Adrenal gland (tissue), 12 donors: ENCODE results near the gene REG3A. TPM values are rescaled to one million over a fixed set of nuclear protein-coding genes. Genes with fewer than 3 reads are reported as not detected.

Experiments used
- DNase-seq, 7 donors: peaks; one replicate each; pipeline ENCODE4 v3.0.0-alpha.2; 2019 to 2020
- H3K27ac ChIP-seq, 5 donors: fragments of 200-600 bp; sonication (generic) in 4 of 5; 1 replicate in 3 of 5; 2 replicates in 2 of 5; pipeline versions ENCODE4 v1.5.1 to v1.8.0; 2016 to 2020; ENCODE audit warnings: mild to moderate bottlenecking in 1 of 5
- H3K27me3 ChIP-seq: fragments of 200-600 bp; 2 replicates; pipeline ENCODE4 v1.8.0; 2021
- H3K36me3 ChIP-seq, 2 donors: fragments of 200-600 bp; replicated peaks in 1 of 2; 1 replicate in 1 of 2; 2 replicates in 1 of 2; pipeline versions ENCODE4 v1.5.1 to v1.8.0; 2018 to 2022
- H3K4me1 ChIP-seq, 2 donors: fragments of 200-600 bp; replicated peaks in 1 of 2; 1 replicate in 1 of 2; 2 replicates in 1 of 2; pipeline versions ENCODE4 v1.5.1 to v1.8.0; 2018 to 2021
- H3K4me3 ChIP-seq, 4 donors: fragments of 200-600 bp; sonication (generic) in 3 of 4; one replicate each; pipeline ENCODE4 v1.5.1; 2016 to 2018
- H3K9me3 ChIP-seq, 3 donors: fragments of 200-600 bp; sonication (generic) in 1 of 3; replicated peaks in 1 of 3; 1 replicate in 2 of 3; 2 replicates in 1 of 3; pipeline versions ENCODE4 v1.5.1 to v1.8.0; 2016 to 2021
- POLR2A ChIP-seq, 2 donors: fragments of 450-650 bp; IDR thresholded peaks; one replicate each; pipeline ENCODE4 v1.6.1; 2017; ENCODE audit warnings: antibody characterized with exemption in 2 of 2, mild to moderate bottlenecking in 2 of 2, moderate library complexity in 1 of 2
- WGBS, 4 donors: extraction: QIAGEN DNeasy Blood & Tissue Kit in 2 of 4; methylation state at CpG; one replicate each; pipeline versions ENCODE4 v1.1.5 to v1.1.7; 2013 to 2017; 5-methylcytosine and 5-hydroxymethylcytosine counted together
- intact Hi-C, 2 donors: fragments of 100-400 bp; cut with DNase I; formaldehyde crosslinking; loops; one replicate each; pipeline versions ENCODE4 v1.14.1 to v1.15.0; 2022 to 2023
- polyA plus RNA-seq, 3 donors: library from polyadenylated mRNA; stranded (reverse); fragments of 200-250 nt in 2 of 3; fragments of 350-450 nt in 1 of 3; fragmentation: Illumina TruSeq in 1 of 3; extraction: RNeasy Lipid Tissue Mini Kit (QIAGEN cat#74804) in 1 of 3; gene quantifications; one replicate each; pipeline ENCODE4 v1.2.3, GENCODE V29; 2013 to 2014
- total RNA-seq, 9 donors: library from RNA; depleted of rRNA in 4 of 9; stranded (reverse); fragments of >200 nt in 4 of 9; fragments of 120-200 nt in 1 of 9; fragmentation: NEBNext Ultra II Directional in 1 of 9; extraction: Animal tissue kit (Norgen Biotek cat#: 25700) in 1 of 9; gene quantifications; one replicate each; pipeline versions ENCODE4 v1.1.0 to v1.2.4, GENCODE V29; 2013 to 2023
- TF ChIP-seq, protein P1 (sequence below), 6 experiments: fragments of 450-650 bp in 4 of 6; fragments of 200-600 bp in 2 of 6; sonication (generic) in 1 of 6; IDR thresholded peaks; 1 replicate in 5 of 6; 2 replicates in 1 of 6; pipeline versions ENCODE4 v1.5.1 to v1.8.0; 2016 to 2021; ENCODE audit warnings: antibody characterized with exemption in 6 of 6, mild to moderate bottlenecking in 2 of 6, moderate library complexity in 1 of 6
- donor health status: healthy with polysubstance abuse.
- donor health status: Bipolar disorder and iron deficiency.
- donor health status: DM: yes; HTN: yes; CAD: no.
- donor health status: DM: no; HTN: no; CAD: no.
- donor health status: DM: no; HTN: no; CAD: no.
- donor health status: DM: yes; HTN: yes; CAD: no.

Gene REG3A
- total and polyA plus RNA-seq, 12 donors = 0.53 to 86.7 (median 1.7) TPM; not detected in 3

DNA sequence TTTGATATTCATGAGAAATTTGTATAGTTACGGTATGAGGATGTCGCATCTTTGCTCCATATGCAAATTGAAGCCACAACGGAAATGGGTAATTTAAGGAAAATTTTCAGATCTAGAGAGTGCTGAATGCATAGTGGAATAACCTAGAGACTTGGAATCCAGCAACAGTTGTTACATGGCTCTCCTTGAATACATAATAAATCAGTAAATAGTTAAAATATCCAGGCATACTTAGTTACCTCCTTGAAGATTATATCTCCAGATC, 33.9 kb downstream of the REG3A start:
- Histone ChIP-seq H3K4me3 (no peak overlapping the region), H3K9me3 (no peaks in the 10 kb centered on the region), H3K36me3 (no peaks in the 10 kb centered on the region), H3K27me3 (no peaks in the 10 kb centered on the region), H3K4me1 (no peaks in the 10 kb centered on the region), H3K27ac (no peak overlapping the region)
- TF ChIP-seq POLR2A (IDR thresholded peaks at IDR 0.05) = no peak
- TF ChIP-seq, protein P1, sequence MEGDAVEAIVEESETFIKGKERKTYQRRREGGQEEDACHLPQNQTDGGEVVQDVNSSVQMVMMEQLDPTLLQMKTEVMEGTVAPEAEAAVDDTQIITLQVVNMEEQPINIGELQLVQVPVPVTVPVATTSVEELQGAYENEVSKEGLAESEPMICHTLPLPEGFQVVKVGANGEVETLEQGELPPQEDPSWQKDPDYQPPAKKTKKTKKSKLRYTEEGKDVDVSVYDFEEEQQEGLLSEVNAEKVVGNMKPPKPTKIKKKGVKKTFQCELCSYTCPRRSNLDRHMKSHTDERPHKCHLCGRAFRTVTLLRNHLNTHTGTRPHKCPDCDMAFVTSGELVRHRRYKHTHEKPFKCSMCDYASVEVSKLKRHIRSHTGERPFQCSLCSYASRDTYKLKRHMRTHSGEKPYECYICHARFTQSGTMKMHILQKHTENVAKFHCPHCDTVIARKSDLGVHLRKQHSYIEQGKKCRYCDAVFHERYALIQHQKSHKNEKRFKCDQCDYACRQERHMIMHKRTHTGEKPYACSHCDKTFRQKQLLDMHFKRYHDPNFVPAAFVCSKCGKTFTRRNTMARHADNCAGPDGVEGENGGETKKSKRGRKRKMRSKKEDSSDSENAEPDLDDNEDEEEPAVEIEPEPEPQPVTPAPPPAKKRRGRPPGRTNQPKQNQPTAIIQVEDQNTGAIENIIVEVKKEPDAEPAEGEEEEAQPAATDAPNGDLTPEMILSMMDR (IDR thresholded peaks at IDR 0.05) = no peak
- no peak for DNase-seq
- intact Hi-C loops = no loop called here
- 87 to 92% (median 90%) methylated on average over 3 of the region's 3 CpGs for WGBS, 4 donors

DNA sequence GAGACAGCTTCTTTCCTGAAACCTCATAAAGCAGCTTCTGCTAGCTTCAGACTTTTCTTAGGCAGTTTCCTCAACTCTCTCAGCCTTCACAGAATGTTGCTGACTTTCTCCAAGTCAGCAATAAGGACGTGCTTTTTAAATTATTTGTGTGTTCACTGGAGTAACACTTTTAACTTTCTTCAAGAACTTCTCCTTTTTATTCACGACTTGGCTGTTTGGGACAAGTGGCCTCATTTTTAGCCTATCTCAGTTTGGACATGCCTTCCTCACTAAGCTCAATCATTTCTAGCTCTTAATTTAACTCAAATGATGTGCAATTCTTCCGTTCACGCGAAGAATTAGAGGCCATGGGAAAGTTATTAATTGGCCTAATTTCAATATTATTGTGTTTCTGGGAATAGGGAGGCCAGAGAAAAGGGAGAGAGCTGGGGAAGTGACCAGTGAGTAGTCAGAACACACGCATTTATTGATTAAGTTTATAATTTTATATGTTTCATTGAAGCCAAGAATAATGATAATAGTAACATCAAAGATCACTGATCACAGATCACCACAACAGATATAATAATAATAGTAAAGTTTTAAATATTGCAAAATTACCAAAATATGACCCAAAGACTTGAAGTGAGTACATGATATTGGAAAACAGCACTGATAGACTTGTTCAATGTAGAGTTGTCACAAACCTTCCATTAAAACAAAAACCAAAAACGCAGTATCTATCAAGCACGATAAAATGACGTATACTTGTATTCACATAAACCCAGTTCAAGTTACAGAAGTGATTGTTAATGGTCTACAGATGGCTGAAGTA, 34.4 kb downstream of the REG3A start:
- Histone ChIP-seq H3K27me3 (no peaks in the 10 kb centered on the region), H3K36me3 (no peaks in the 10 kb centered on the region), H3K4me3 (no peak overlapping the region), H3K4me1 (no peaks in the 10 kb centered on the region), H3K27ac (no peak overlapping the region), H3K9me3 (no peaks in the 10 kb centered on the region)
- intact Hi-C loops = no loop called here
- TF ChIP-seq, protein P1 (IDR thresholded peaks at IDR 0.05) = no peak
- TF ChIP-seq POLR2A (IDR thresholded peaks at IDR 0.05) = no peak
- WGBS, 4 donors = 64 to 80% (median 71%) methylated on average over 9 of the region's 9 CpGs
- no peak for DNase-seq

DNA sequence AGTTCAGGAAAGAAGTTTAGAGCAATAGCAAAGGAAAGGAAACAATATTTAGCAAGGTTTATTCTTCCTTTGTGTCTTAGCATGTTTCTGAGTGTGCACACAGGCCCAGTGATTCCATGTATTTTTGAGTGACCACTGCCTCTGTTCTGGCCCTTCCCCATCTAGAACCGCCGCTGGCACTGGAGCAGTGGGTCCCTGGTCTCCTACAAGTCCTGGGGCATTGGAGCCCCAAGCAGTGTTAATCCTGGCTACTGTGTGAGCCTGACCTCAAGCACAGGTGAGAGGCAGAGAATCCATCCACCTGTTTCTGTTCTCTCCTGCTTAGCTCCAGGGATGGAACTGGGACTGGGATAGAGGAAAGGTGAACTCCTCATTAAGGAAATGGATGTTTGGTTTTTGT, 36.9 kb downstream of the REG3A start:
- TF ChIP-seq POLR2A (IDR thresholded peaks at IDR 0.05) = no peak
- TF ChIP-seq, protein P1 (IDR thresholded peaks at IDR 0.05) = no peak
- Histone ChIP-seq H3K36me3 (no peaks in the 10 kb centered on the region), H3K27ac (no peak overlapping the region), H3K27me3 (no peaks in the 10 kb centered on the region), H3K4me1 (no peaks in the 10 kb centered on the region), H3K9me3 (no peaks in the 10 kb centered on the region), H3K4me3 (no peak overlapping the region)
- intact Hi-C loops = no loop called here
- DNase-seq = no peak
- 88 to 96% (median 92%) methylated on average over 2 of the region's 2 CpGs for WGBS, 4 donors

DNA sequence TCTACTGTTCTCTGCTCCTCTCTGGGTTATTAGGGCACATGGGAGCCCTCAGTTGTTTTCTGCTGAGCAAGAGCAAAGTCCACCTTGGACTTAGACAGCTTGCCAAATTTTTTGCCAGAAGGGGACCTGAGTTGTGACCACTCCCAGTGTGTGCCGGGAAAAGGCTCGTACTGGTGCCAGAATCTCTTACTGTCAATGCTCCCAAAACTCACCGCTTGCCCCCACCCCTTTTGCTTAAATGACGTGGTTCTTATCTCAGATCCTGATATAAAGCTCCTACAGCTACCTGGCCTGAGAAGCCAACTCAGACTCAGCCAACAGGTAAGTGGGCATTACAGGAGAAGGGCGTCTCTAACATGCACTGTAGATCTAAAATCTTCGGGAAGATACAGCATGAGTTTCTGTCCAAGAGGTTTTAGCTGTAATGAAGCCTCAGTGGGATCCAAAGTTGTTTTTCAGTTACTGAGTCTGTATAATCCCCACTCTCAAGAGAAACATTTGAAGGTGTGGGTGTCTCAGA, 39.3 kb downstream of the REG3A start, which contains the start of gene REG1A:
Gene REG1A, plus strand, starts transcription at position 295 of the 520 bp plus-strand sequence. CDS start 374 bp downstream, outside the sequence.
- Histone ChIP-seq H3K27ac (no peak within 1 kb of the TSS), H3K9me3 (no peaks in the 10 kb centered on the region), H3K36me3 (no peaks in the 10 kb centered on the region), H3K4me3 (no peak within 1 kb of the TSS), H3K4me1 (no peaks in the 10 kb centered on the region), H3K27me3 (no peaks in the 10 kb centered on the region)
- TF ChIP-seq POLR2A (IDR thresholded peaks at IDR 0.05) = no peak
- no peak for DNase-seq
- WGBS, 4 donors = 61 to 72% (median 66%) methylated on average over 5 to 6 of the region's 6 CpGs
- intact Hi-C loops = no loop called here
